GM23338 (cell line): ENCODE results near the gene PKNOX2. TPM values are rescaled to one million over a fixed set of nuclear protein-coding genes. Genes with fewer than 3 reads are reported as not detected.

Source experiments
- ATAC-seq: fragments of 200-7000 bp; cut with Tn5 transposase; 3 replicates; pipeline ENCODE4 v1.9.1; 2020
- DNase-seq: peaks from one replicate; pipeline ENCODE4 v3.0.0-alpha.2; 2015; ENCODE audit warnings: low spot score
- H2AFZ ChIP-seq: fragments of 200-600 bp; sonication (generic); 2 replicates; pipeline ENCODE4 v1.8.0; 2016; ENCODE audit warnings: antibody characterized with exemption, mild to moderate bottlenecking, moderate library complexity
- H3F3A ChIP-seq: fragments of 200-600 bp; sonication (generic); replicated peaks from 2 replicates; pipeline ENCODE4 v1.8.0; 2017; ENCODE audit warnings: antibody characterized with exemption, mixed run types, low read depth
- H3K27ac ChIP-seq: fragments of 200-600 bp; sonication (generic); 2 replicates; pipeline ENCODE4 v1.6.1; 2016; ENCODE audit warnings: low read depth
- H3K27me3 ChIP-seq: fragments of 200-600 bp; sonication (generic); 2 replicates; pipeline ENCODE4 v1.8.0; 2016; ENCODE audit warnings: mild to moderate bottlenecking, mixed run types, moderate library complexity; ENCODE audit not compliant: insufficient read depth
- H3K36me3 ChIP-seq: fragments of 200-600 bp; sonication (generic); 2 replicates; pipeline ENCODE4 v1.8.0; 2016; ENCODE audit warnings: mild to moderate bottlenecking; ENCODE audit not compliant: insufficient read depth
- H3K4me1 ChIP-seq: fragments of 200-600 bp; sonication (generic); 2 replicates; pipeline ENCODE4 v1.8.0; 2016; ENCODE audit warnings: mild to moderate bottlenecking, moderate library complexity; ENCODE audit not compliant: insufficient read depth
- H3K4me2 ChIP-seq: fragments of 200-600 bp; sonication (generic); 2 replicates; pipeline ENCODE4 v1.7.1; 2017; ENCODE audit warnings: mixed run types
- H3K4me3 ChIP-seq: fragments of 200-600 bp; sonication (generic); 2 replicates; pipeline ENCODE4 v1.6.1; 2016; ENCODE audit warnings: mixed run types
- H3K79me2 ChIP-seq: fragments of 200-600 bp; sonication (generic); replicated peaks from 2 replicates; pipeline ENCODE4 v1.8.0; 2017; ENCODE audit warnings: mild to moderate bottlenecking; ENCODE audit not compliant: insufficient read depth
- H3K9me2 ChIP-seq: fragments of 200-600 bp; sonication (generic); 2 replicates; pipeline ENCODE4 v1.8.0; 2017; ENCODE audit not compliant: insufficient read depth
- H4K20me1 ChIP-seq: fragments of 200-600 bp; sonication (generic); replicated peaks from 2 replicates; pipeline ENCODE4 v1.8.0; 2017; ENCODE audit warnings: mild to moderate bottlenecking; ENCODE audit not compliant: insufficient read depth
- H3K27ac Mint-ChIP-seq: 2 replicates; pipeline ENCODE4 v1.8.0; 2020; ENCODE audit warnings: inconsistent platforms, mild to moderate bottlenecking, moderate library complexity, mixed read lengths
- H3K27me3 Mint-ChIP-seq: 3 replicates; pipeline ENCODE4 v1.8.0; 2022; ENCODE audit warnings: low read depth, mild to moderate bottlenecking, moderate library complexity, mixed read lengths, inconsistent platforms; ENCODE audit not compliant: insufficient read depth, poor library complexity
- H3K36me3 Mint-ChIP-seq: 3 replicates; pipeline ENCODE4 v1.8.0; 2021; ENCODE audit warnings: low read depth, mild to moderate bottlenecking, inconsistent platforms, moderate library complexity, mixed read lengths
- H3K4me1 Mint-ChIP-seq: 3 replicates; pipeline ENCODE4 v1.8.0; 2020; ENCODE audit warnings: mild to moderate bottlenecking, inconsistent platforms, mixed read lengths
- H3K4me3 Mint-ChIP-seq: 3 replicates; pipeline ENCODE4 v1.8.0; 2021; ENCODE audit warnings: moderate library complexity, mild to moderate bottlenecking, inconsistent platforms, mixed read lengths
- H3K9me3 Mint-ChIP-seq: 3 replicates; pipeline ENCODE4 v1.8.0; 2020; ENCODE audit warnings: moderate library complexity, mild to moderate bottlenecking, inconsistent platforms, mixed read lengths
- CTCF ChIP-seq, 2 experiments: fragments of 200-600 bp in 1 of 2; sonication (generic) in 1 of 2; conservative IDR thresholded peaks; 2 replicates each; pipeline versions ENCODE4 v1.5.1 to v1.6.1; 2016 to 2017; ENCODE audit warnings: antibody characterized with exemption in 2 of 2, low read depth in 2 of 2, mild to moderate bottlenecking in 2 of 2, moderate library complexity in 1 of 2
- ETS1 ChIP-seq: IDR thresholded peaks from 2 replicates; pipeline ENCODE4 v1.6.1; 2016; ENCODE audit warnings: antibody characterized with exemption
- EZH2phosphoT487 ChIP-seq: fragments of 200-600 bp; sonication (generic); IDR thresholded peaks from one replicate; pipeline ENCODE4 v1.8.1; 2018; ENCODE audit warnings: antibody characterized with exemption; ENCODE audit not compliant: unreplicated experiment
- JUNB ChIP-seq: IDR thresholded peaks from one replicate; pipeline ENCODE4 v1.6.1; 2016; ENCODE audit warnings: antibody characterized with exemption; ENCODE audit not compliant: unreplicated experiment
- NANOG ChIP-seq: IDR thresholded peaks from 2 replicates; pipeline ENCODE4 v1.6.1; 2016; ENCODE audit warnings: antibody characterized with exemption, borderline replicate concordance
- POLR2AphosphoS5 ChIP-seq: IDR thresholded peaks from 2 replicates; pipeline ENCODE4 v1.6.1; 2016; ENCODE audit warnings: antibody characterized with exemption, low read depth
- REST ChIP-seq: IDR thresholded peaks from one replicate; pipeline ENCODE4 v1.6.1; 2018; ENCODE audit warnings: antibody characterized with exemption; ENCODE audit not compliant: unreplicated experiment
- ZNF331 ChIP-seq: fragments of 250-450 bp; sonication (Bioruptor Pico); IDR thresholded peaks from 2 replicates; pipeline ENCODE4 v1.5.0; 2020; ENCODE audit warnings: low read depth, mild to moderate bottlenecking, moderate library complexity
- ZNF462 ChIP-seq: fragments of 250-450 bp; sonication (Bioruptor Pico); IDR thresholded peaks from 2 replicates; pipeline ENCODE4 v1.5.0; 2020; ENCODE audit warnings: mild to moderate bottlenecking, moderate library complexity
- polyA plus RNA-seq: library from polyadenylated mRNA; unstranded; fragments of >200 nt; fragmentation: Nextera tagmentation; extraction: Ambion mirVana; gene quantifications from 2 replicates; pipeline ENCODE4 v1.2.1, GENCODE V29; 2016
- total RNA-seq: library from RNA; depleted of rRNA; stranded (reverse); fragments of >200 nt; shearing (Covaris generic); gene quantifications from 2 replicates; pipeline ENCODE4 v1.2.3, GENCODE V29; 2014

PKNOX2 gene
- total and polyA plus RNA-seq, 2 experiments from 2014 or later: 0.42 to 0.83 TPM

GRCh38 chr11:125174057-125174456, 9.5 kb downstream of the PKNOX2 start:
- no peaks in the 10 kb centered on the region for H3K79me2 ChIP-seq
- Mint-ChIP-seq H3K36me3 (no peaks in the 10 kb centered on the region), H3K4me3 (no peak overlapping the region), H3K27me3 (peaks cover 41% of the 10 kb centered on the region), H3K9me3 (no peaks in the 10 kb centered on the region), H3K4me1 (peaks cover 55% of the 10 kb centered on the region), H3K27ac (no peak overlapping the region)
- ATAC-seq: no peak
- peaks cover 26% of the 10 kb centered on the region for H3K4me1 ChIP-seq
- H3K36me3 ChIP-seq: no peaks in the 10 kb centered on the region
- no peak overlapping the region for H2AFZ ChIP-seq
- H3K4me2 ChIP-seq: no peak overlapping the region
- H3K27ac ChIP-seq: no peak overlapping the region
- no peak for TF ChIP-seq JUNB
- no peak for TF ChIP-seq NANOG
- no peak for TF ChIP-seq REST
- no peak for TF ChIP-seq CTCF (conservative IDR thresholded peaks at IDR 0.05; ENCODE audit: low read depth in 2 of 2)
- TF ChIP-seq ETS1: no peak
- TF ChIP-seq ZNF331 (CRISPR knock-in tag): no peak
- TF ChIP-seq ZNF462: no peak
- no peak for TF ChIP-seq POLR2AphosphoS5
- no peak for TF ChIP-seq EZH2phosphoT487
- H3K9me2 ChIP-seq: no peaks in the 10 kb centered on the region; the same call in 1 of the 2 replicates
- peaks cover 27% of the 10 kb centered on the region for H3K27me3 ChIP-seq
- H3K4me3 ChIP-seq: no peak overlapping the region
- H3F3A ChIP-seq: peaks cover 10% of the 10 kb centered on the region; the same call in 1 of the 2 replicates
- no peak for DNase-seq
- no peaks in the 10 kb centered on the region for H4K20me1 ChIP-seq
